GM21529 (cell line): ENCODE measurements around the gene ANAPC7.
A peak's percentile ranks its signal among the peaks of the same experiment; 100 is the strongest.
"Not testable (repeated sequence)": the region's sequence is repeated elsewhere in the genome, so short reads cannot be mapped to it uniquely, and the experiment has no call there.

Experiments used
- ATAC-seq: cut with Tn5 transposase; IDR thresholded peaks from one replicate; pipeline ENCODE4 v1.9.1; 2021; ENCODE audit not compliant: unreplicated experiment

ANAPC7 gene

DNA sequence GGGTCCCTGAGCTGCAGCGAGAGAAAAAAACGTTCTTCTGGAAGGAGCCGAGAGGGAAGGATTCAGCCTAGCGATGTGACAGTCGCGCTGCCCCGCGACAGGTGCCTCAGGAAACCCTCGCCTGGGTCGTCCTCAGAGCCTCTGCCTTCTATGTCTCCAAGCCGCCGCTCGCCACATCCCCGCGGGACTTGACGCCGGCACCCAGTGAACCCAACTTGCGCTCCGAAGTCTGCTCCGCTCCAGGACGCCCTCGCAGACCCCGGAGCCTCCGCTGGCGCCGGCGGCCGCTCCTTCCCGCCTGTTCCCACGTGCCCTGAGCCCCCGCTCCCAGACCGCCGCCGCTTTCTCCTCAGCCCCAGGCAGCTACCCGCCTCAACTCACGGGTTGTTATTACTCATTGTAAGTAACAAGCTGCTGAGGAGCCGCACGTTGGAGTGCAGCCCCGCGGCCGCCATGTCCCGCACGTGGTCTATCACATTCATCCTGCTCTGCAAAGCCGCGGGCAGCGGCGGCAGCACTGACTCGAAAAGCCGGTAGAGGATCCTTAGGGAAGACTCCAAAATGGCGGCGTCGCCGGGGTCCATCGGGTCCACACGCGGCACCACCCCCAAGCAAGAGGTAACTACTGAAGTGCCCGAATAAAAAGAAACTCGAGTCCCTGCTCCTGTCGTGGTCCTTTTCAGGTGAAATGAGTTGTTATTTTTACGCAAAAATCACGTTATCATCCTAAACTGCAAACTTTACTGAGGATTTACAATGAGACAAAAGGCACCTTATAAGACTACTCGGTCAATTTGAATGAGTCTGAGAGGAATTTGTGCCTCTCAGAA is at the start of gene ANAPC7:
Gene ANAPC7, minus strand, starts transcription at position 563 of the 830 bp plus-strand sequence. Its CDS starts 81 bp downstream, at position 482.
- ATAC-seq, result peak; percentile 79

- no peak for ATAC-seq
Measured at GRCh38 chr12:110451263-110451662, 47.8 kb upstream of the ANAPC7 start.

GRCh38 chr12:110449799-110450497 is 46.4 kb upstream of the ANAPC7 start, which contains the start of gene ARPC3:
Gene ARPC3 (minus strand): TSS chr12:110450337. CDS start chr12:110450260, 77 bp downstream.
- ATAC-seq, result peak; percentile 94

DNA sequence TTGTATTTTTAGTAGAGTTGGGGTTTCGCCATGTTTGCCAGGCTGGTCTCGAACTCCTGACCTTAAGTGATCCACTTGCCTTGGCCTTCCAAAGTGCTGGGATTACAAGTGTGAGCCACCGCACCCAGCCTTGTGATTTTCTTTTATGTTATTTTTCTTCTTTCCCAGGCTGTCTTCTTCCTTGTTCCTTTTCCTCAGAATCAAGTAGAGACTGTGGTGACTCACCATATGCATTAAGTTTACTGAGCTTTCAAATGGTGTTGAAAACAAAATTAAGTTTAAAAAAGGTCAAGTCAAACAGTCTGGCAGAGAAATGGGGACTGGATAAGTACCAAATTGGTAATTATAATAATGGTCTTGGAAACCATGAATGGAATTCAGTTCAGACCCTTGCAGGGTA is 40.9 kb upstream of the ANAPC7 start:
- no peak for ATAC-seq

GRCh38 chr12:110436231-110436630 is 32.7 kb upstream of the ANAPC7 start:
- no peak for ATAC-seq

- no peak for ATAC-seq
Measured at GRCh38 chr12:110431957-110432587, 28.6 kb upstream of the ANAPC7 start.

- ATAC-seq, result not testable (repeated sequence)
Measured at GRCh38 chr12:110429676-110430075, 26.2 kb upstream of the ANAPC7 start.

DNA sequence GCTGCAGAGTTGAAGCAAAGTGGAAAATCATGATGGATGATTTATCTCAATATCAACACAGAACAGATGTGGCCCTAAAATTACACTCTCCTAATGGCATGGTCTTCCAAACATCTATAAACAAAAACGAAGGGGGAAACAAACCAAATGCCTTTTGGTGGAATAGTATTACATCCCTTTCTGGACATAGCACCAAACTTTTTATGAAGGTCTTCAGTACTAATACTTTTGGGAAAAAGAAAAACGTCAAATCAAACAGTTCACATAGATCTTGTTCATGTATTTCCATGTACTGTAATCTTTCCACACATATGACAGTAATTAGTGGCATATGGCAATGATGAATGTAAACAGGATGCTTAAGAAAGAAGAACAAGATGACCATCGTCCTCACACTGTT is 22.9 kb upstream of the ANAPC7 start:
- ATAC-seq, result no peak

- ATAC-seq, result no peak
Measured at GRCh38 chr12:110424237-110424636, 20.7 kb upstream of the ANAPC7 start.

- ATAC-seq, result no peak
Measured at GRCh38 chr12:110421701-110422100, 18.2 kb upstream of the ANAPC7 start.

- no peak for ATAC-seq
Measured at GRCh38 chr12:110421159-110421661, 17.7 kb upstream of the ANAPC7 start.

- not testable (repeated sequence) for ATAC-seq
Measured at GRCh38 chr12:110420644-110421043, 17.1 kb upstream of the ANAPC7 start.

GRCh38 chr12:110417113-110417512 is 13.6 kb upstream of the ANAPC7 start:
- not testable (repeated sequence) for ATAC-seq

- not testable (repeated sequence) for ATAC-seq
Measured at GRCh38 chr12:110410086-110410485, 6.6 kb upstream of the ANAPC7 start.

DNA sequence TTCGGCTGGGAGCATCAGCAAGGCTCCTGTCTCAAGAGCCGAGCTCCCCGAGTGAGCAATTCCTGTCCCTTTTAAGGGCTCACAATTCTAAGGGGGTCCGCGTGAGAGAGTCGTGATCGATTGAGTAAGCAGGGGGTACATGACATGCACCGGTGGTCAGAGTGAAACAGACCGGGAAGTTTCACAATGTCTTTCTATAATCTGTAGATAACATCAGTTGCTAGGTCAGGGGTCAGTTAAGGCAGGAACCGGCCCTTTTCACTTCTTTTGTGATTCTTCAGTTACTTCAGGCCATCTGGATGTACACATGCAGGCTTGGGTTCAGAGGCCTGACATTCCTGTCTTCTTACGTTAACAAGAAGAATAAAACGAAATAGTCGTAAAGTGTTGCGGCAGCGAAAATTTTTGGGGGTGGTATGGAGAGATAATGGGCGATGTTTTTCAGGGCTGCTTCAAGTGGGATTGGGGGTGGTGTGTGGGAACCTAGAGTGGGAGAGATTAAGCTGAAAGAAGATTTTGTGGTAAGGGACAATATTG is 1.7 kb upstream of the ANAPC7 start:
- ATAC-seq, result not testable (repeated sequence)

- ATAC-seq, result no peak
Measured at GRCh38 chr12:110403976-110404682, 621 bp upstream of the ANAPC7 start.

- ATAC-seq, result no peak
Measured at GRCh38 chr12:110382683-110383082, 20.8 kb downstream of the ANAPC7 start.

GRCh38 chr12:110379631-110380030 is 23.9 kb downstream of the ANAPC7 start:
- ATAC-seq, result no peak

DNA sequence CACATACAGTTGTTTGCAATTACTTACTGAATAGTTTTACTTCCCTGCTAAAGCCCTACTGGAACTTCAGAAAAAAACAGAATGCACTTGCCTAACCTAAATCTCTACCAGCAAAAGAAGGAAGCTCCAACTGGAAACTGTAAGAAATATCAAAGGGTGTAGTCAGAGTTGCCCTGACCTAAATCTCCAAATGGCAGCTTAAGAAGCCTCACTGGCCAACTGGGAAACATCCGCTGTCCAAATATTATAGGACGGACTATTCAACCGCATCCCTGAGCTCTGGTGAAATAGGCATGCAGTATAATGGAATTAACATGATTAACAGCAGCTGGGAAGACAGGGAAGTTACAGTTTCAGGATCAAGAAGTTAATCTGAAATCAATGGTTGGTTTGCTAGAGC is 24.3 kb downstream of the ANAPC7 start:
- no peak for ATAC-seq

- not testable (repeated sequence) for ATAC-seq
Measured at GRCh38 chr12:110378131-110378790, 25.2 kb downstream of the ANAPC7 start.
